Loucy (cell line): Measurements from ENCODE around the gene KRT76.

Source experiments
- H2AFZ ChIP-seq: fragments of 200-600 bp; sonication (generic); 2 replicates; pipeline ENCODE4 v1.6.0; 2016; ENCODE audit warnings: antibody characterized with exemption, mild to moderate bottlenecking, low read length, moderate library complexity
- H3F3A ChIP-seq: fragments of 200-600 bp; 2 replicates; pipeline ENCODE4 v1.6.0; 2016; ENCODE audit warnings: antibody characterized with exemption, low read depth, mild to moderate bottlenecking
- H3K27me3 ChIP-seq: fragments of 200-600 bp; sonication (generic); 2 replicates; pipeline ENCODE4 v1.6.1; 2014; ENCODE audit warnings: low read length, mild to moderate bottlenecking; ENCODE audit not compliant: insufficient read depth, poor library complexity, severe bottlenecking
- H3K36me3 ChIP-seq: fragments of 200-600 bp; sonication (generic); 2 replicates; pipeline ENCODE4 v1.6.1; 2016; ENCODE audit warnings: low read length; ENCODE audit not compliant: insufficient read depth
- H3K4me1 ChIP-seq: fragments of 200-600 bp; sonication (generic); 2 replicates; pipeline ENCODE4 v1.5.1; 2014; ENCODE audit warnings: low read length, mild to moderate bottlenecking; ENCODE audit not compliant: insufficient read depth, poor library complexity, severe bottlenecking
- H3K4me2 ChIP-seq: fragments of 200-600 bp; sonication (generic); 2 replicates; pipeline ENCODE4 v1.6.0; 2014; ENCODE audit warnings: antibody characterized with exemption, low read length, low read depth, mild to moderate bottlenecking; ENCODE audit not compliant: poor library complexity, severe bottlenecking
- H3K4me3 ChIP-seq: fragments of 200-600 bp; sonication (generic); 2 replicates; pipeline ENCODE4 v1.5.1; 2014; ENCODE audit warnings: low read length, mild to moderate bottlenecking, mixed read lengths; ENCODE audit not compliant: poor library complexity, severe bottlenecking
- H3K79me2 ChIP-seq: fragments of 200-600 bp; sonication (generic); 2 replicates; pipeline ENCODE4 v1.6.1; 2014; ENCODE audit warnings: low read length; ENCODE audit not compliant: insufficient read depth
- H3K9ac ChIP-seq: fragments of 200-600 bp; sonication (generic); 2 replicates; pipeline ENCODE4 v1.6.0; 2014; ENCODE audit warnings: mild to moderate bottlenecking, low read depth, low read length, moderate library complexity; ENCODE audit not compliant: poor library complexity, severe bottlenecking
- H3K9me2 ChIP-seq: fragments of 200-600 bp; sonication (generic); replicated peaks from 2 replicates; pipeline ENCODE4 v1.6.1; 2016; ENCODE audit warnings: low read depth, low read length, mixed read lengths
- H3K9me3 ChIP-seq: fragments of 200-600 bp; sonication (generic); 2 replicates; pipeline ENCODE4 v1.6.1; 2014; ENCODE audit warnings: mild to moderate bottlenecking, antibody characterized with exemption, low read length, low read depth; ENCODE audit not compliant: insufficient read depth
- H4K20me1 ChIP-seq: fragments of 200-600 bp; sonication (generic); 2 replicates; pipeline ENCODE4 v1.6.0; 2014; ENCODE audit warnings: antibody characterized with exemption, low read length, mild to moderate bottlenecking; ENCODE audit not compliant: insufficient read depth, poor library complexity, severe bottlenecking
- EZH2phosphoT487 ChIP-seq: fragments of 200-600 bp; IDR thresholded peaks from 2 replicates; pipeline ENCODE4 v1.6.1; 2018; ENCODE audit warnings: antibody characterized with exemption, mild to moderate bottlenecking, moderate library complexity, borderline replicate concordance
- TF ChIP-seq, protein P1 (sequence below): fragments of 200-600 bp; sonication (generic); conservative IDR thresholded peaks from 2 replicates; pipeline ENCODE4 v1.5.1; 2014; ENCODE audit warnings: mild to moderate bottlenecking, antibody characterized with exemption, low read length

The KRT76 gene

GRCh38 chr12:52742822-52743457, 34.2 kb downstream of the KRT76 start:
- no peaks in the 10 kb centered on the region for H3K4me1 ChIP-seq
- no peak overlapping the region for H3K4me2 ChIP-seq
- H3K4me3 ChIP-seq: no peak overlapping the region
- H4K20me1 ChIP-seq: no peaks in the 10 kb centered on the region
- H3K9me3 ChIP-seq: no peaks in the 10 kb centered on the region
- H2AFZ ChIP-seq: no peak overlapping the region
- TF ChIP-seq EZH2phosphoT487: no peak
- TF ChIP-seq, protein P1, sequence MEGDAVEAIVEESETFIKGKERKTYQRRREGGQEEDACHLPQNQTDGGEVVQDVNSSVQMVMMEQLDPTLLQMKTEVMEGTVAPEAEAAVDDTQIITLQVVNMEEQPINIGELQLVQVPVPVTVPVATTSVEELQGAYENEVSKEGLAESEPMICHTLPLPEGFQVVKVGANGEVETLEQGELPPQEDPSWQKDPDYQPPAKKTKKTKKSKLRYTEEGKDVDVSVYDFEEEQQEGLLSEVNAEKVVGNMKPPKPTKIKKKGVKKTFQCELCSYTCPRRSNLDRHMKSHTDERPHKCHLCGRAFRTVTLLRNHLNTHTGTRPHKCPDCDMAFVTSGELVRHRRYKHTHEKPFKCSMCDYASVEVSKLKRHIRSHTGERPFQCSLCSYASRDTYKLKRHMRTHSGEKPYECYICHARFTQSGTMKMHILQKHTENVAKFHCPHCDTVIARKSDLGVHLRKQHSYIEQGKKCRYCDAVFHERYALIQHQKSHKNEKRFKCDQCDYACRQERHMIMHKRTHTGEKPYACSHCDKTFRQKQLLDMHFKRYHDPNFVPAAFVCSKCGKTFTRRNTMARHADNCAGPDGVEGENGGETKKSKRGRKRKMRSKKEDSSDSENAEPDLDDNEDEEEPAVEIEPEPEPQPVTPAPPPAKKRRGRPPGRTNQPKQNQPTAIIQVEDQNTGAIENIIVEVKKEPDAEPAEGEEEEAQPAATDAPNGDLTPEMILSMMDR: no peak
- no peaks in the 10 kb centered on the region for H3K79me2 ChIP-seq
- no peaks in the 10 kb centered on the region for H3K27me3 ChIP-seq
- no peaks in the 10 kb centered on the region for H3K36me3 ChIP-seq
- no peaks in the 10 kb centered on the region for H3F3A ChIP-seq
- H3K9ac ChIP-seq: no peak overlapping the region
- H3K9me2 ChIP-seq: no peaks in the 10 kb centered on the region

DNA sequence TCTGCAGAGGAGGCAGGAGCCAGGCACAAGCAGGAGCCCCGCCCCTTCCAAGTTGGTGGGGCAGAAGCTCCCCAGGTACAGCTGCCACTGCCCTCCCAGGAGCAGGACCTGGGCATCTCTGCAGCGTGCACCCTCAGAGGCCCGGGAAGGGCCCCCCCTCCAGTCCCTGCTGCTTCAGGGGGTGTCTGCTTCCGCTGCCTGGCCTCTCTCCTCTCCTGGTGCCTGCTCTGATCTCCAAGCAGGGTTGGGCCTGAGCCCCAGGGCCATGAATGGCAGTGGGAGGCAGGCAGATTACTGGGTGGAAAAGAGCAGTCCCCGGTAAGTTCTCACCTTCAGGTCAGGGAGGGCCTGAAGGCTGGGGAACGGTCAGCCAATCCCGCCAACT, 35.0 kb downstream of the KRT76 start:
- H3K9me2 ChIP-seq: no peaks in the 10 kb centered on the region
- H3K4me1 ChIP-seq: no peaks in the 10 kb centered on the region
- H3K4me2 ChIP-seq: no peak overlapping the region
- H3K9ac ChIP-seq: no peak overlapping the region
- H4K20me1 ChIP-seq: no peaks in the 10 kb centered on the region
- H3K4me3 ChIP-seq: no peak overlapping the region
- no peak overlapping the region for H2AFZ ChIP-seq
- H3K27me3 ChIP-seq: no peaks in the 10 kb centered on the region
- no peaks in the 10 kb centered on the region for H3K36me3 ChIP-seq
- H3K79me2 ChIP-seq: no peaks in the 10 kb centered on the region
- H3K9me3 ChIP-seq: no peaks in the 10 kb centered on the region
- H3F3A ChIP-seq: no peaks in the 10 kb centered on the region
- no peak for TF ChIP-seq EZH2phosphoT487
- TF ChIP-seq, protein P1: no peak

DNA sequence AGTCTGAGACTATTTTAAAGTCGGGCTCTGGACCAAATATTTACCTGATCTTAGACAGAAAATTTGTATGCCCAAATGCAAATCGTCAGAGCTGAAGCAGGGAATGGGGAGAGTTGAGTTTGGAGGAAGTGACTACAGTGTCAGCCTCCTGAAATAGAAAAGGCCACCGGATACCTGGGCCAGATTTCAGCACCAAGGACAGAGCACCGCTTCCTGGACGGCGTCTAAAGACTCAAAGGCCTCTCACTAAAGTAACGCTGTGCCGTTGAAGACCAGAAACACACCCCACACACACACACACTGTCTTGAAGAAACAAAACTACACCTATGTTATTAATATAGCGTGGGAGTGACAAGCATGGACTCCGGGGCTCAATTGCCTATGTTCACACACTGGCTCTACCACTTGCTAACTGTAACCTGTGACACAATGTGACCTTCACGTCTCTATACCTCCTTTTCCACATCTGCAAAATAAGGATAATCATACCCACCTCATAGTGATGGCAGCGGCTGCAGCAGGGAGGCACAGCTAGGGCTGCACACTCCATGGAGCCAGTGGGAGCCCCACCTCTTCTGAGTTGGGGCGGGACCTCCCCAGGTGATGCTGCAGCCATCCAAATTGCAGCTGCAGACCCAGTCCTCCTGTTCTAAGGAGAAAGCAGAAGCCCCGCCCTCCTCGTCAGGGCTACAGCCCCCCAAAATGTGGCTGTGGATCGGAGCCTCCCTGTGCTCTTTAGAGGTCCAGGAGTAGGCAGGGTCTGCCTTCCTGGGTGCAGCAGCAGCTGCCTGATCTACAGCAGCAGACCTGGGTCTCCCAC, 35.6 kb downstream of the KRT76 start:
- Histone ChIP-seq H3K27me3 (no peaks in the 10 kb centered on the region), H3K9ac (no peak overlapping the region), H3K4me3 (no peak overlapping the region), H3K9me3 (no peaks in the 10 kb centered on the region), H3K36me3 (no peaks in the 10 kb centered on the region), H3K4me2 (no peak overlapping the region), H4K20me1 (no peaks in the 10 kb centered on the region), H3K4me1 (no peaks in the 10 kb centered on the region), H3F3A (no peaks in the 10 kb centered on the region), H2AFZ (no peak overlapping the region), H3K9me2 (no peaks in the 10 kb centered on the region), H3K79me2 (no peaks in the 10 kb centered on the region)
- TF ChIP-seq, protein P1: no peak
- no peak for TF ChIP-seq EZH2phosphoT487
